ENCODE data around the gene PRIM2. TPM values are rescaled to one million over a fixed set of nuclear protein-coding genes. Genes with fewer than 3 reads are reported as not detected.
"Not testable (repeated sequence)": the region's sequence is repeated elsewhere in the genome, so short reads cannot be mapped to it uniquely, and the experiment has no call there.

Gene PRIM2
- total and polyA plus RNA-seq, 2 donors from 2014 or later, result 3.0 to 9.7 TPM

DNA sequence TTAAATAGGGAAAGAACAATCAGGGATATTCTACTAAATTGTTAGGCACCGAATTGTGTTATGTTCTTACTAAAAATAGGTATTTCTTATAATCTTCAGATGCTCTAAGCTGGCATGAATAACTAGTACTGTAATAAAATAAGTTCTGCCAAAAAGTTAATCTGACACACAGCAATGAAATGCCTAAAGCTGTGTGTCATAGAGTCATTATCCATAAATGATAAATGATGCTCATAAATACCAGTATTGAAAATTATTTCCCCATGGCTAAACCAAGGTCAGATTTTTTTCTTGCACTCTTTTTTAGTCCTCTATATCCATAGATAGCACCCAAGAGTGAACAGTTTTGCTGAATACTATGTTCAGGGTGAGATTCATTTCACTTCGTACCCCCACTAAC, 11.7 kb upstream of the PRIM2 start:
- intact Hi-C loops (cut with DNase I), result no loop called here
- no peaks in the 10 kb centered on the region for H3K36me3 ChIP-seq (ENCODE audit: control insufficient read depth in 2 of 3, insufficient read depth in 3 of 3, low read length in 3 of 3)
- H3K9ac ChIP-seq (ENCODE audit: low read length in 3 of 3), result no peak overlapping the region
- FAIRE-seq (no peak), DNase-seq (no peak)
- no peaks in the 10 kb centered on the region for H3K27me3 ChIP-seq (ENCODE audit: control insufficient read depth, insufficient read depth, low read length)
- no peak overlapping the region for H3K4me3 ChIP-seq (ENCODE audit: low read length in 3 of 3)
- H3K9me3 ChIP-seq (ENCODE audit: control insufficient read depth in 2 of 3, insufficient read depth in 1 of 3, low read length in 3 of 3), result no peaks in the 10 kb centered on the region
- H3K4me1 ChIP-seq (ENCODE audit: control insufficient read depth in 2 of 3, insufficient read depth in 2 of 3, low read depth in 1 of 3, low read length in 3 of 3), result peaks cover 0 to 2% (median 0%) of the 10 kb centered on the region in 3 donors
- no peak overlapping the region for H3K27ac ChIP-seq (ENCODE audit: low read depth in 2 of 2, low read length in 2 of 2)
- no peak for TF ChIP-seq CTCF (IDR thresholded peaks at IDR 0.05; ENCODE audit: borderline replicate concordance, extremely low read depth, insufficient read depth)

DNA sequence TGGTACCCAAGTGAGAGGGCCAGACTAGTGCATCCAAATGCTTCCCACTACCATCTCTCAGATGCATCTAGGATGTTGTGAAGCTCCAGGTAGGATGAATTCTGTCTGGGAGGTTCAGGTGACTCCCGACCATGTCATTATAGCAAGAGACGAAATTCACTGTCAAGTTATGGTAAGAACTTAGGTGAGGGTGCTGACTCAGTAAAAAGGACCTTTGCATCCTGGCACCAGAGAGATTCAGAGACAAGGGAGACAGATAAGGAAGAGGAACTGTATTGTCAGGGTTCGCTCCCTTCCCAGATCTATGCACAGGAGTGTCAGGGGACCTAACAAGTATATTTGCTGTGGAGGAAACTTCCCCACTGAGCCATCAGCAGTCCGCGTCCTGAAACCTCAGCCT, 11.2 kb upstream of the PRIM2 start:
- intact Hi-C loops (cut with DNase I), result no loop called here
- no peak for FAIRE-seq
- peaks cover 0 to 2% (median 0%) of the 10 kb centered on the region in 3 donors for H3K4me1 ChIP-seq (ENCODE audit: control insufficient read depth in 2 of 3, insufficient read depth in 2 of 3, low read depth in 1 of 3, low read length in 3 of 3)
- H3K4me3 ChIP-seq (ENCODE audit: low read length in 3 of 3), result no peak overlapping the region
- H3K36me3 ChIP-seq (ENCODE audit: control insufficient read depth in 2 of 3, insufficient read depth in 3 of 3, low read length in 3 of 3), result no peaks in the 10 kb centered on the region
- no peak overlapping the region for H3K27ac ChIP-seq (ENCODE audit: low read depth in 2 of 2, low read length in 2 of 2)
- no peaks in the 10 kb centered on the region for H3K27me3 ChIP-seq (ENCODE audit: control insufficient read depth, insufficient read depth, low read length)
- TF ChIP-seq CTCF (IDR thresholded peaks at IDR 0.05; ENCODE audit: borderline replicate concordance, extremely low read depth, insufficient read depth), result no peak
- DNase-seq, result no peak
- no peak overlapping the region for H3K9ac ChIP-seq (ENCODE audit: low read length in 3 of 3)
- H3K9me3 ChIP-seq (ENCODE audit: control insufficient read depth in 2 of 3, insufficient read depth in 1 of 3, low read length in 3 of 3), result no peaks in the 10 kb centered on the region

GRCh38 chr6:57307850-57308249, 9.6 kb upstream of the PRIM2 start:
- intact Hi-C loops (cut with DNase I), result no loop called here
- FAIRE-seq (no peak), DNase-seq (no peak)
- Histone ChIP-seq H3K27ac (ENCODE audit: low read depth in 2 of 2, low read length in 2 of 2) (no peak overlapping the region), H3K9me3 (ENCODE audit: control insufficient read depth in 2 of 3, insufficient read depth in 1 of 3, low read length in 3 of 3) (no peaks in the 10 kb centered on the region), H3K4me3 (ENCODE audit: low read length in 3 of 3) (no peak overlapping the region), H3K9ac (ENCODE audit: low read length in 3 of 3) (no peak overlapping the region), H3K4me1 (ENCODE audit: control insufficient read depth in 2 of 3, insufficient read depth in 2 of 3, low read depth in 1 of 3, low read length in 3 of 3) (peaks cover 0 to 2% (median 0%) of the 10 kb centered on the region in 3 donors), H3K27me3 (ENCODE audit: control insufficient read depth, insufficient read depth, low read length) (no peaks in the 10 kb centered on the region), H3K36me3 (ENCODE audit: control insufficient read depth in 2 of 3, insufficient read depth in 3 of 3, low read length in 3 of 3) (no peaks in the 10 kb centered on the region)
- no peak for TF ChIP-seq CTCF (IDR thresholded peaks at IDR 0.05; ENCODE audit: borderline replicate concordance, extremely low read depth, insufficient read depth)

DNA sequence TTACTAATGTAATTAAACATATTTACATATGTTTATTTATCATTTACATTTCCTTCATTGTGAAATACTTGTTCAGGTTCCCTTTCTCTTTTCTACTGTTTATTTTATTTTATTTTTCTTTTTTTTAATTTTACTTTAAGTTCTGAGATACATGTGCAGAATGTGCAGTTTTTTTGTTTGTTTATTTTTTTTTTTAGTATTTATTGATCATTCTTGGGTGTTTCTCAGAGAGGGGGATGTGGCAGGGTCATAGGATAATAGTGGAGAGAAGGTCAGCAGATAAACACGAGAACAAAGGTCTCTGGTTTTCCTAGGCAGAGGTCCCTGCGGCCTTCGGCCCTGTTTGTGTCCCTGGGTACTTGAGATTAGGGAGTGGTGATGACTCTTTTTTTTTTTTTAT, 8.7 kb upstream of the PRIM2 start:
- H3K9me3 ChIP-seq (ENCODE audit: control insufficient read depth in 2 of 3, insufficient read depth in 1 of 3, low read length in 3 of 3); H3K27me3 ChIP-seq (ENCODE audit: control insufficient read depth, insufficient read depth, low read length); H3K36me3 ChIP-seq (ENCODE audit: control insufficient read depth in 2 of 3, insufficient read depth in 3 of 3, low read length in 3 of 3); H3K4me3 ChIP-seq (ENCODE audit: low read length in 3 of 3); H3K9ac ChIP-seq (ENCODE audit: low read length in 3 of 3); H3K27ac ChIP-seq (ENCODE audit: low read depth in 2 of 2, low read length in 2 of 2); intact Hi-C loops (cut with DNase I); DNase-seq; FAIRE-seq; H3K4me1 ChIP-seq (ENCODE audit: control insufficient read depth in 2 of 3, insufficient read depth in 2 of 3, low read depth in 1 of 3, low read length in 3 of 3): not testable (repeated sequence)

DNA sequence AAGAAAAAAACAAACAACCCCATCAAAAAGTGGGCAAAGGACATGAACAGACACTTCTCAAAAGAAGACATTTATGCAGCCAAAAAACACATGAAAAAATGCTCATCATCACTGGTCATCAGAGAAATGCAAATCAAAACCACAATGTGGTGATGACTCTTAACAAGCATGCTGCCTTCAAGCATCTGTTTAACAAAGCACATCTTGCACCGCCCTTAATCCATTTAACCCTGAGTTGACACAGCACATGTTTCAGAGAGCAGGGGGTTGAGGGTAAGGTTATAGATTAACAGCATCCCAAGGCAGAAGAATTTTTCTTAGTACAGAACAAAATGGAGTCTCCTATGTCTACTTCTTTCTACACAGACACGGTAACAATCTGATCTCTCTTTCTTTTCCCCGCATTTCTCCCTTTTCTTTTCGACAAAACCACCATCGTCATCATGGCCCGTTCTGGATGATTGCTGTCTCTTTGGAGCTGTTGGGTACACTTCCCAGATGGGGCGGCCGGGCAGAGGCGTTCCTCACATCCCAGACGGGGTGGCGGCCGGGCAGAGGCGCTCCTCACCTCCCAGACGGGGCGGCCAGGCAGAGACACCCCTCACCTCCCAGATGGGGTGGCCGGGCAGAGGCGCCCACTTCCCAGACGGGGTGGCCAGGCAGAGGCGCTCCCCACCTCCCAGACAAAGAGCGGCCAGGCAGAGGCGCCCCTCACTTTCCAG, 7.2 kb upstream of the PRIM2 start:
- H3K27ac ChIP-seq (ENCODE audit: low read depth in 2 of 2, low read length in 2 of 2); FAIRE-seq; H3K4me1 ChIP-seq (ENCODE audit: control insufficient read depth in 2 of 3, insufficient read depth in 2 of 3, low read depth in 1 of 3, low read length in 3 of 3); H3K9ac ChIP-seq (ENCODE audit: low read length in 3 of 3); DNase-seq; H3K4me3 ChIP-seq (ENCODE audit: low read length in 3 of 3); H3K27me3 ChIP-seq (ENCODE audit: control insufficient read depth, insufficient read depth, low read length); H3K36me3 ChIP-seq (ENCODE audit: control insufficient read depth in 2 of 3, insufficient read depth in 3 of 3, low read length in 3 of 3); H3K9me3 ChIP-seq (ENCODE audit: control insufficient read depth in 2 of 3, insufficient read depth in 1 of 3, low read length in 3 of 3): not testable (repeated sequence)
- intact Hi-C loops (cut with DNase I), result loop anchor here (10.0 kb wide), 1 partner anchor 405 kb away; no protein-coding TSS in a partner anchor

Measured in kidney (tissue), 14 donors.